HUES48 (cell line): ENCODE measurements around the gene NAT9.

Experiments
- H3K27ac ChIP-seq: one replicate; pipeline ENCODE4 v1.7.0; 2013; ENCODE audit warnings: low read depth, low read length, inconsistent platforms
- H3K27me3 ChIP-seq: 2 replicates; pipeline ENCODE4 v1.6.1; 2013; ENCODE audit warnings: mild to moderate bottlenecking, low read length; ENCODE audit not compliant: control insufficient read depth, insufficient read depth
- H3K36me3 ChIP-seq: 2 replicates; pipeline ENCODE4 v1.6.1; 2013; ENCODE audit warnings: low read length; ENCODE audit not compliant: control insufficient read depth, insufficient read depth
- H3K4me1 ChIP-seq: 2 replicates; pipeline ENCODE4 v1.6.1; 2013; ENCODE audit warnings: mild to moderate bottlenecking, low read length; ENCODE audit not compliant: control insufficient read depth, insufficient read depth
- H3K4me3 ChIP-seq: 2 replicates; pipeline ENCODE4 v1.5.1; 2013; ENCODE audit warnings: mild to moderate bottlenecking, low read depth, low read length
- H3K9ac ChIP-seq: 2 replicates; pipeline ENCODE4 v1.6.1; 2013; ENCODE audit warnings: mild to moderate bottlenecking, low read depth, low read length, moderate library complexity
- H3K9me3 ChIP-seq: 2 replicates; pipeline ENCODE4 v1.6.1; 2013; ENCODE audit warnings: low read length; ENCODE audit not compliant: control insufficient read depth, insufficient read depth

The NAT9 gene

DNA sequence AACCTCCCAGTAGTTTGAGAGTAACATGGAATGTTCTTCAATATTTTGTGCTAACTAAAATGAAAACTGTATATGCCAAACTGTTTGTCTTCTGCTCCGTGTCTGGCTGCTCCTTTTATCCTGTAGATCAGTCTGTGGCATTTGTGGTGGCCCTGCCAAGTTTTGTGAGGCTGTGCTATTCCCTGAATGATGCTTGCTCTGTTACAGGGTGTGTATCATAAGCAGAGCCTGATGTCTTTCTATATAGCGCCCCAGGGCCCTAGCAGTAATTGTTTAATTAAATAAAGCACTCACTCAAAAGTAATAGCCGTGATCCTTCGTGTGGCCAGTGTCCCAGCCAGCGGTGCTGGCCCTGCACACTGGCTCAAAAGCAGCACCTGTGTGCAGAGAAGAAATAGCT is 27.8 kb upstream of the NAT9 start:
- H3K4me1 ChIP-seq = no peaks in the 10 kb centered on the region
- H3K36me3 ChIP-seq = peaks cover 24% of the 10 kb centered on the region; the same call in 1 of the 2 replicates
- no peaks in the 10 kb centered on the region for H3K27me3 ChIP-seq
- H3K9ac ChIP-seq = no peak overlapping the region
- no peak overlapping the region for H3K4me3 ChIP-seq
- H3K27ac ChIP-seq = no peak overlapping the region
- H3K9me3 ChIP-seq = no peaks in the 10 kb centered on the region

DNA sequence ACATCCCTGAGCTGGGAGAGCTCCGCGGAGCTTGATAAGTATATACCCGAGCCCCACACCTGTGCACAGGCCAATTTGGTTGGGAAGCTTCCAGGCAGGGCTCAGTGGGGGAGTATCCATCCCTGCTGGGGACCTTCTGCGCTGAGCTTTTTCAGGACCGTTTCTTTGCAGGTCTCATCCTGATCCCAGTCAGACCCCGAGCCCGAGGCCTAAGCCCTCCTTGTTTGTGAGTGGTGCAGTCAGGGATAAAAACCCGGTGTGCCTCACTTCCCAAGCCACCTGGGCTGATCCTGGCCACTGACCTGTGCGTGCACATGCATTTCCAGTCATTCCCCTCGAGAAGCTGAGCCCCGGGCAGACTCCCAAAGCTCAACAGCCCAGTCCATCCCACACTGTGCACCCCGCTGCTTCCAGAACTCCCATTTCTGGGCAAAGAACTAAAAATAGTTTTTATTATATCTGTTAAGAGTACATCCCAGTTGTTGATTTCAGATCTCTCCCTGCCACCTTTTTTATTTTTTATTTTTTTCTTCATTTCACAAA is 27.3 kb upstream of the NAT9 start:
- peaks cover 28% of the 10 kb centered on the region; the same call in 1 of the 2 replicates for H3K36me3 ChIP-seq

DNA sequence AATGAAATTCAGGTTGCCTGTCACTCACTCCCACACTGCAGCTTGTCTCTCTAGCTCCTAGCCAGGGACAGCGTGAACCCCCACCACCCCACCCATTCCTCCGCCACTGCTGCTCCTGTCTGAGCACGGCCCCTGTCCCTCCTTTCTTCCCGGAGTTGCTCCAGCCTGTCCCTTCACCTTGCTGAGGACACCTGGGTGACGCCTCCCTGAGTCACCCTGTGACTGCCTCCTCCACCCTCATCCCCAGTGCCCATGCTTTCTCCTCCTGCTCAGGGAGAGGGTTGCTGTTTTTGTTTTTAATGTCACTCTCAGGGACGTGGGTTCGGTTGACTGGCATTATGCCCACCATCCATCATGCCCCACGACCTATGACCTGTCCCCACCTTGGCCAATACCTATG is 25.8 kb upstream of the NAT9 start:
- Histone ChIP-seq H3K27me3 (no peaks in the 10 kb centered on the region), H3K9ac (no peak overlapping the region), H3K4me3 (no peak overlapping the region), H3K4me1 (no peaks in the 10 kb centered on the region), H3K27ac (no peak overlapping the region), H3K36me3 (peaks cover 43% of the 10 kb centered on the region), H3K9me3 (no peaks in the 10 kb centered on the region)

More for the DNA sequence above, 27.3 kb upstream of the NAT9 start:
- Histone ChIP-seq H3K27me3 (no peaks in the 10 kb centered on the region), H3K9me3 (no peaks in the 10 kb centered on the region), H3K4me3 (no peak overlapping the region), H3K4me1 (no peaks in the 10 kb centered on the region), H3K27ac (no peak overlapping the region), H3K9ac (no peak overlapping the region)

DNA sequence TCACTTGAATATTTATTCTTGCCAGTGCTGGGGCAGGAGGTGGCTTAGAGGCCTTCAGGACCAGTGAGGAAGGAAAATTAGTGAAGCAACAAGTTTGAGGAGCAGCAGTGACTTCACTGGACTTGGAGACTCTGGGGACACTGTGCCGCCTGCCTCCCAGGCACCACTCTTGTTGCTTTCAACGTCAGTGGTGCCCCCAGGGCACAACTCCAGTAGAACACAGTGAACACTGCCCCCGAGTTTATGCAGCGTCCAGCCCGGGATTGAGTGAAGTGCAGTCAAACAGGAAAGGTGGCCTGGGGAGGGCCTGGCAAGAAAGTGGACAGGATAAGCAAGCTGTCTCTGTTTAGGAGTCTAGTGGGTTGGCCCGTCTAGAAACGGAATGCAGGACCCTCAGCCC is 24.4 kb upstream of the NAT9 start:
- peaks cover 56% of the 10 kb centered on the region for H3K36me3 ChIP-seq
- no peak overlapping the region for H3K27ac ChIP-seq
- no peak overlapping the region for H3K4me3 ChIP-seq
- H3K9ac ChIP-seq = no peak overlapping the region
- no peaks in the 10 kb centered on the region for H3K27me3 ChIP-seq
- no peaks in the 10 kb centered on the region for H3K4me1 ChIP-seq
- H3K9me3 ChIP-seq = no peaks in the 10 kb centered on the region

DNA sequence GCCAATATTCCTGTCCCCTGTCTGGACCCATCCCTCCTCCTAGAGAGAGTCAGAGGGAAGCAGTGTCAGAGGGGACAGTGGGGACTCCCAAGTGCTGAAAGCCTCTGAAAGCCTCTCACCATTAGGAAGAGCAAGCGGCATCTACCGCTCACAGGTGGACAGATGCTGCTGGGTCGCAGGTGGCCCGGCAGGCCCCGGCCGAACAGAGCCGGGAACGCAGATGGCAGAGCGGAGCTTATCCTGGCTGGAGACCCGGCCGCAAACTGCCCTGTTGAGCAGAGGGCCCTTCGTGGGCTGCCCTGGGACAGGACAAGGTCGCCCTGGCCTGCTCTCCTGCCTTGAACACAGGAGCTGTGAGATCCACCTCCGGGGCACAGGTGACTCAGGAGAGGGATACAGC is 23.0 kb upstream of the NAT9 start:
- H3K36me3 ChIP-seq = peaks cover 71% of the 10 kb centered on the region
- no peaks in the 10 kb centered on the region for H3K4me1 ChIP-seq
- no peak overlapping the region for H3K27ac ChIP-seq
- no peaks in the 10 kb centered on the region for H3K27me3 ChIP-seq
- H3K4me3 ChIP-seq = no peak overlapping the region
- H3K9me3 ChIP-seq = no peaks in the 10 kb centered on the region
- no peak overlapping the region for H3K9ac ChIP-seq

DNA sequence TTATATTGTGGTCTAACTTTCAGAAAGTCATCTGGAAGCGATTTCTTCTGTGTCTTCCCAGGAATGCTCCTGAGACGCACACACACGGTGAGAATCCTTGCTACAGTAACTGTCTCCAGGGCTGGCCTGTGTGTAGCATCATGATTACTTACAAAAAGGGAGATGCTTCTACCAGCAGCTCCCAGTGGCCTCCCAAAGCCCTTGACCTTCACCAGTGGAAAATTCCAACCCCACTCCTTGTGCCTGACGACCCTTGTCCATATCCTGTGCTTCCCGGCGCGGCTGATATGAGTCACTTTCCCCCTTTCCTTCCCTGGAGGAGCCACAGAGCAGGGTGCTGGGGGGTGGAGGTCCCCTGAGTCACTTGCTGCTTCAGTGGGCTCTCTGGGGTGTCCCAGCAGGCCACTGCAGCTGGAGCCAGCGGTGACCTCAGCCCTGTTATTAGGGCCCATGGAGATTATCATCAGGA is 22.1 kb upstream of the NAT9 start:
- H3K9me3 ChIP-seq = no peaks in the 10 kb centered on the region
- no peak overlapping the region for H3K4me3 ChIP-seq
- no peaks in the 10 kb centered on the region for H3K27me3 ChIP-seq
- H3K9ac ChIP-seq = no peak overlapping the region
- H3K36me3 ChIP-seq = peaks cover 79% of the 10 kb centered on the region
- no peak overlapping the region for H3K27ac ChIP-seq
- no peaks in the 10 kb centered on the region for H3K4me1 ChIP-seq

DNA sequence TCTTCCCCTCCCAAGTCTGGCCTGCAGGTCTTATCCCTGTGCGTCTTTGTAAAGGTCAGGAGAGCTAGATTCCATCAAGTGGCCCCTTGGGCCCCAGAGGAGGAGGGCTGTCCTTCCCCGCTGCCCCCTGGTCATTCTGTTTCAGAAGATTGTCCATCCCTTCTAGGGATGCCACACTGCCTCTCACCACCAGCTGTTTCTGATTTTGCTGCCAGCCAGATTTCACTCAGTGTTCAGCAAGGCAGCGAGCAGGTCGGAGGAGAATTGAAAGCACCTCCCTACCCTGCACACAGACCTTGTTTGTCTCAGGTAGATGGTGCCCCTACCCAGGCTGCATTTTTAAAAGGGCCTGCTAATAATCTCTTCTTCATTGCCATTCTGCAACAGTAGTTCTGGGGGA is 21.7 kb upstream of the NAT9 start:
- Histone ChIP-seq H3K9me3 (no peaks in the 10 kb centered on the region), H3K36me3 (peaks cover 82% of the 10 kb centered on the region), H3K27ac (no peak overlapping the region), H3K4me1 (no peaks in the 10 kb centered on the region), H3K9ac (no peak overlapping the region), H3K4me3 (no peak overlapping the region), H3K27me3 (no peaks in the 10 kb centered on the region)

DNA sequence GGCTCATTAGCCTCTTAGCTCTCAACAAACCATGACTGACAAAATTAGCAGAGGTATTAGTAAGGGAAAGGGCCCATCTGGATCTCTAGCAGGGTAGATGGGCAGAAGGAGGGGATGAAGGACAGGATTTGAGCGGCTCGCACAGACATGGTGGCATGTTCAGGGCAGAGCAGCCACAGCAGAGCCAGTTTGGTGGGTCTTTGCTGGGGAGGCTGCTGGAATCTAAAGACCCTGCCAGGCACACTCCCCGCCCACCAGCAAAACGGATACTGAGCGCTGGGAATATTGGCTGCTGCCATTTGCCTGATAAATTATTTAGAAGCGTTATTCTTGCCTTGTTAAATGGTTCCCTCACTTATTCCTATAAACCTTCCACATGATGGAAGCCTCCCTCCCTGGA is 20.7 kb upstream of the NAT9 start:
- H3K36me3 ChIP-seq = peaks cover 81% of the 10 kb centered on the region
- H3K27ac ChIP-seq = no peak overlapping the region
- H3K4me1 ChIP-seq = no peaks in the 10 kb centered on the region
- H3K9me3 ChIP-seq = no peaks in the 10 kb centered on the region
- no peak overlapping the region for H3K4me3 ChIP-seq
- H3K27me3 ChIP-seq = no peaks in the 10 kb centered on the region
- H3K9ac ChIP-seq = no peak overlapping the region

DNA sequence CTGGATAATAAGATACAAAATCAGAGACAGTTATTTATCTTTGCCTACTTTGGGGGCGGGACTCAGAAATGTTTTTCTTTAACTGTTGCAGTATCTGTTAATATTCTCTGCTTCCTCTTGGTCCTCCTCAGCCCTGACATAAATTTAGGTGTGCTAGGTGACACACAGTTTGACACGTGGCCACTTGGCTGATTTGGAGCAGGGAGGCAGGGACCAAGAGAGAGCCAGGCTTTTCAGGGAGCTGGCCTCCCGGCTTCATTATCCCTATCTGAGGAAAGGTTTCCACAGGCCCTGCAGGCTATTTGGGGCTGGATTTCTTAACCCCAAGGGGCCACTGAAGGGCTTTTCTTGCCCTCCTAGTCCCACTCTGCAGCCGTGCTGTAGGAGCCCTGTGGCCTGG is 20.1 kb upstream of the NAT9 start:
- Histone ChIP-seq H3K27ac (no peak overlapping the region), H3K36me3 (peaks cover 81% of the 10 kb centered on the region), H3K9me3 (no peaks in the 10 kb centered on the region)

DNA sequence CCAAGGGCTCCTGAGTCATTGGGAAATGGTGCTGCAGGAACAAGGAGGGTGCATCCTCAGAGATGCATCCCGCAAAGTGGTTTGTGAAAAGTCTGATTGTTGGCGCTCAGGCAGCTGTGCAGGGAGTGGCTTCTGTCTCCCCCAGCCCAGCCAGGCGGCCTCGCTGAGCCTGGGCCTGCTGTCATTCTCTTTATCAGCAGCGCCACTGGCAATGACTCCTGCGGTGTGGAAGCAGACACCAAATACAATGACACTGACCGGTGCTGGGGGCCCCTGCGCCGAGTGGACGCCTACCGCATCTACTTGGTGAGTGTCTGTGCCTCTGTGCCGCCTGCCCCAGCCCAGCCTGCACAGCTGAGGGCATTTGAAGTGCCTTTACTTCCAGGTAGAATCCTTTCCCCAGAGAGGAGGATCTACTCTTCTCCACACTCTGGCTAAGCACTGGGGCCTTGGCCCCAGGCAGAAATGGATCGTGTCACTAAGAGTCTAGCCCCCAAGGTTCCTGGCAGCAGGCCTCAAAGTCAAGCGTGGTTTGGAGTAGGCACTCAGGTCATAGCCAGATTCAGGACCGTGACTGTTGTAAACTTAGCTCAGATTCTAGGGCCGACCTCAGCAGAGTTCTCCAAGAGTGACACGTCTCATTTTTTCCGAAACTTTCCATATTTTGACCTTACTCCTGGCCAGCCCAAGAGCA is 19.3 kb upstream of the NAT9 start:
- H3K9me3 ChIP-seq = no peaks in the 10 kb centered on the region
- H3K36me3 ChIP-seq = peaks cover 79% of the 10 kb centered on the region
- H3K27me3 ChIP-seq = no peaks in the 10 kb centered on the region
- H3K27ac ChIP-seq = no peak overlapping the region
- no peak overlapping the region for H3K4me3 ChIP-seq
- no peak overlapping the region for H3K9ac ChIP-seq
- no peaks in the 10 kb centered on the region for H3K4me1 ChIP-seq

More for the DNA sequence above, 20.1 kb upstream of the NAT9 start:
- no peak overlapping the region for H3K9ac ChIP-seq
- no peak overlapping the region for H3K4me3 ChIP-seq
- no peaks in the 10 kb centered on the region for H3K27me3 ChIP-seq
- H3K4me1 ChIP-seq = no peaks in the 10 kb centered on the region

DNA sequence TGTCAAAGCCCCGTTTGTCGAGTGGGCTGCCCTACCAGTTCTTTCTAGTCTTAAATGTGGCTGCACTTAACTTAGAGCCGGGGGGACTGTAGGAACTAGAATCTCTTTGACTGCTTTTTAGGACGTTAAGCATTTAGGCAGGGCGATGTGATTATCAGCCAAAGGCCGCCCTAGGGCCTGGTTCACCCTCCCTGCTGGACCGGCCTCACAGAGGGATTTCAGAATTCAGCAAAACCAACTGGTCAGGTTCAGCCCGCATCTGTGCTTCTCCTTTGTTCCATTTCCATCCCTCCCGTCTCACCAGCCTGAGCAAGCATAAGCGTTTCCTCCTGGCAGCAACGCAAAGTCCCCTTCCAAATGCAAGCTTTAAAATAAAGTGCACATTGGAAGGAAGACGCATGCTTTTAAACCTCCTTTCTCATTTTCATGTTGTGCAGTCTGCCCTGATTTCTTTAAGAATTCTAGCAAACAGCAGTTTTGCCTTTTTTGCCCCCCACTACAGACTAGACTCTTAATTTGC is 16.5 kb upstream of the NAT9 start:
- H3K4me1 ChIP-seq = no peaks in the 10 kb centered on the region

More for the DNA sequence above, 16.5 kb upstream of the NAT9 start:
- H3K9ac ChIP-seq = no peak overlapping the region
- H3K9me3 ChIP-seq = no peaks in the 10 kb centered on the region
- H3K27me3 ChIP-seq = no peaks in the 10 kb centered on the region
- peaks cover 67% of the 10 kb centered on the region for H3K36me3 ChIP-seq
- no peak overlapping the region for H3K4me3 ChIP-seq
- no peak overlapping the region for H3K27ac ChIP-seq
